A673 (cell line): Measurements from ENCODE around the gene F13B. TPM values are rescaled to one million over a fixed set of nuclear protein-coding genes. Genes with fewer than 3 reads are reported as not detected.

Experiments used
- BruUV-seq: library from RNA; stranded (reverse); fragments of 400-500 nt; replicated peaks from 2 replicates; lab custom pipeline; 2021; lab: Mats Ljungman, UMichigan
- CTCF ChIA-PET: fragments of 300-600 bp; sonication (Branson Sonifier 250); formaldehyde crosslinking; loops from one replicate; lab custom pipeline; 2022; ENCODE audit warnings: antibody characterized with exemption; lab: Charles Lee
- POLR2A ChIA-PET: fragments of 300-600 bp; sonication (Branson Sonifier 250); formaldehyde crosslinking; loops from one replicate; lab custom pipeline; 2022; ENCODE audit warnings: antibody characterized with exemption; ENCODE audit not compliant: low non-redundant PET; lab: Charles Lee
- DNase-seq: peaks from one replicate; pipeline ENCODE4 v3.0.0-alpha.2; 2015; ENCODE audit warnings: low spot score
- H3K27ac ChIP-seq: fragments of 200-600 bp; sonication (generic); 2 replicates; pipeline ENCODE4 v1.5.1; 2016; ENCODE audit warnings: mixed run types, low read depth, mild to moderate bottlenecking, mixed read lengths, antibody characterized with exemption, low read length; ENCODE audit not compliant: poor library complexity, severe bottlenecking
- H3K27me3 ChIP-seq: fragments of 200-600 bp; sonication (generic); replicated peaks from 2 replicates; pipeline ENCODE4 v1.6.1; 2017; ENCODE audit warnings: mixed run types, low read depth, mild to moderate bottlenecking, mixed read lengths, antibody characterized with exemption, low read length; ENCODE audit not compliant: insufficient read depth, poor library complexity
- H3K36me3 ChIP-seq: fragments of 200-600 bp; sonication (generic); 2 replicates; pipeline ENCODE4 v1.6.1; 2016; ENCODE audit warnings: mixed run types, mild to moderate bottlenecking, mixed read lengths, antibody characterized with exemption, low read length; ENCODE audit not compliant: insufficient read depth, poor library complexity, severe bottlenecking
- H3K4me1 ChIP-seq: fragments of 200-600 bp; sonication (generic); 2 replicates; pipeline ENCODE4 v1.6.1; 2017; ENCODE audit warnings: mixed run types, mild to moderate bottlenecking, mixed read lengths, antibody characterized with exemption, low read length; ENCODE audit not compliant: insufficient read depth, poor library complexity, severe bottlenecking
- H3K4me3 ChIP-seq: fragments of 200-600 bp; sonication (generic); 2 replicates; pipeline ENCODE4 v1.5.1; 2016; ENCODE audit warnings: low read depth, mixed run types, mild to moderate bottlenecking, mixed read lengths, low read length; ENCODE audit not compliant: poor library complexity, severe bottlenecking
- H3K9me3 ChIP-seq: fragments of 200-600 bp; sonication (generic); 2 replicates; pipeline ENCODE4 v1.6.1; 2016; ENCODE audit warnings: mixed run types, low read depth, mild to moderate bottlenecking, mixed read lengths, antibody characterized with exemption, low read length; ENCODE audit not compliant: poor library complexity, severe bottlenecking
- EZH2 ChIP-seq: fragments of 200-600 bp; sonication (generic); IDR thresholded peaks from 2 replicates; pipeline ENCODE4 v1.6.1; 2017; ENCODE audit warnings: borderline replicate concordance, low read depth, mild to moderate bottlenecking, mixed read lengths, antibody characterized with exemption, low read length; ENCODE audit not compliant: poor library complexity, severe bottlenecking
- intact Hi-C: fragments of 100-400 bp; cut with micrococcal nuclease; formaldehyde crosslinking; loops from one replicate; pipeline ENCODE4 v1.10.0; 2022; ENCODE audit not compliant: unreplicated experiment
- total RNA-seq: library from RNA; stranded (reverse); gene quantifications from 2 replicates; pipeline ENCODE4 v1.2.3, GENCODE V29; 2021
- TF ChIP-seq, protein P1 (sequence below): fragments of 300-800, 200-600 bp; sonication (generic); conservative IDR thresholded peaks from 2 replicates; pipeline ENCODE4 v1.5.1; 2017; ENCODE audit warnings: low read depth, mild to moderate bottlenecking, antibody characterized with exemption, low read length, moderate library complexity, mixed read lengths

The F13B gene
- total RNA-seq, 1 experiment from 2014 or later = not detected

DNA sequence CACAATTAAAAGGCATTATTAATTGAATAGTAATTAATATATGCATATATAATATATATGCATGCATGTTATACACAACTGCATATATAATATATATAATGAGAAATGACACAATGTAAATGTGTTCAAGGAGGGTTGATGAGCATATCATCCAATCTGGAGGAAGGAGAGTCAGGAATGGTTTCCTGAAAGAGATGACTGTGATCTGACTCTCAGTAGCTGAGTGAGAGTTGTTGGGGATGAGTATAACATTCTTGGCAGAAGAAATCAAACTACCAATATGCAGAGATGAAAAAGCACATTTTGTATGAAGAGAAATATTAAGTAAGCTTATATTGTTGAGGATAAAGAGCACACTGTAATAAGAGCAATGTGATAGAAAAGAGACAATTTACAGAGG is 37.3 kb downstream of the F13B start:
- H3K27ac ChIP-seq = no peak overlapping the region
- POLR2A ChIA-PET = no interaction called here
- H3K4me1 ChIP-seq = no peaks in the 10 kb centered on the region
- BruUV-seq = no TSS peak
- CTCF ChIA-PET = no interaction called here
- no peaks in the 10 kb centered on the region for H3K27me3 ChIP-seq
- no peak for DNase-seq
- no peaks in the 10 kb centered on the region for H3K36me3 ChIP-seq
- intact Hi-C loops = no loop called here
- H3K4me3 ChIP-seq = no peak overlapping the region
- TF ChIP-seq, protein P1, sequence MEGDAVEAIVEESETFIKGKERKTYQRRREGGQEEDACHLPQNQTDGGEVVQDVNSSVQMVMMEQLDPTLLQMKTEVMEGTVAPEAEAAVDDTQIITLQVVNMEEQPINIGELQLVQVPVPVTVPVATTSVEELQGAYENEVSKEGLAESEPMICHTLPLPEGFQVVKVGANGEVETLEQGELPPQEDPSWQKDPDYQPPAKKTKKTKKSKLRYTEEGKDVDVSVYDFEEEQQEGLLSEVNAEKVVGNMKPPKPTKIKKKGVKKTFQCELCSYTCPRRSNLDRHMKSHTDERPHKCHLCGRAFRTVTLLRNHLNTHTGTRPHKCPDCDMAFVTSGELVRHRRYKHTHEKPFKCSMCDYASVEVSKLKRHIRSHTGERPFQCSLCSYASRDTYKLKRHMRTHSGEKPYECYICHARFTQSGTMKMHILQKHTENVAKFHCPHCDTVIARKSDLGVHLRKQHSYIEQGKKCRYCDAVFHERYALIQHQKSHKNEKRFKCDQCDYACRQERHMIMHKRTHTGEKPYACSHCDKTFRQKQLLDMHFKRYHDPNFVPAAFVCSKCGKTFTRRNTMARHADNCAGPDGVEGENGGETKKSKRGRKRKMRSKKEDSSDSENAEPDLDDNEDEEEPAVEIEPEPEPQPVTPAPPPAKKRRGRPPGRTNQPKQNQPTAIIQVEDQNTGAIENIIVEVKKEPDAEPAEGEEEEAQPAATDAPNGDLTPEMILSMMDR = no peak
- no peak for TF ChIP-seq EZH2
- H3K9me3 ChIP-seq = no peaks in the 10 kb centered on the region

DNA sequence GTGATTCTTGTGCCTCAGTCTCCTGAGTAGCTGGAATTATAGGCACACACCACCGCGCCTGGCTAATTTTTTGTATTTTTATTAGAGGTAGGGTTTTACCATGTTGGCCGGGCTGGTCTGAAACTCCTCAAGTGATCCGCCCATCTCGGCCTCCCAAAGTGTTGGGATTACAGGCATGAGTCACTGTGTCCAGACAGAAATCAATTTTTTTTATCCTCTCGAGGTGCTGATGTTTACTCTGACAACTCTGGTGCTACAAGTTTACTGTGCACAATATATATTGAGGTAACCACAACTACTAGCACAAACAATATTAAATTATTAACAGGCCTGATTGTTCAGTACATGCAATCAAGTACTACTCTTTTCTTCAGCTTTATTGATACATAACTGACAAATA is 39.7 kb downstream of the F13B start:
- ChIA-PET CTCF (no interaction called here), POLR2A (no interaction called here)
- H3K27ac ChIP-seq = no peak overlapping the region
- no peaks in the 10 kb centered on the region for H3K4me1 ChIP-seq
- no peak overlapping the region for H3K4me3 ChIP-seq
- no peaks in the 10 kb centered on the region for H3K27me3 ChIP-seq
- no peaks in the 10 kb centered on the region for H3K36me3 ChIP-seq
- TF ChIP-seq EZH2 = no peak
- TF ChIP-seq, protein P1 = no peak
- no TSS peak for BruUV-seq
- intact Hi-C loops = no loop called here
- DNase-seq = no peak
- no peaks in the 10 kb centered on the region for H3K9me3 ChIP-seq

DNA sequence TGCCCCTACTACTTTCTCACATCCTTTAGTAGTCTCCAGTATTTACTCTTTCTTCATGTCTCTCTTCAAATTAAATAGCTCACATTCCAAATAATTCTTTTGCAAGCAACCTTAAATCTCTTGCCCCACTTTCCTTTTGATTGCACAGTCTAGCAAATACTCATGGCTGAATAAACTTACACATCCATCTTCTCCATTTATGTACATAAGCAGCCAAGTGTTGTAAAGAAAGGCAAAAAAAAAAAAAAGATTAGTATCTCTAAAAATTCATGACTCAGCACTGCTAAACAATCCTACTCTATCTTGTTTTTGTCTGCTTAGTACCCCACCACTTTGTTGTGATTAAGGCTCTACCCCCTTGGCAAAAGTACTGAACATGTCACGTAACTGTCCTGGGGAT is 42.6 kb downstream of the F13B start:
- BruUV-seq = no TSS peak
- Histone ChIP-seq H3K36me3 (no peaks in the 10 kb centered on the region), H3K27ac (no peak overlapping the region), H3K9me3 (no peaks in the 10 kb centered on the region), H3K27me3 (no peaks in the 10 kb centered on the region), H3K4me1 (no peaks in the 10 kb centered on the region), H3K4me3 (no peak overlapping the region)
- ChIA-PET CTCF (no interaction called here), POLR2A (no interaction called here)
- intact Hi-C loops = no loop called here
- no peak for TF ChIP-seq EZH2
- TF ChIP-seq, protein P1 = no peak
- no peak for DNase-seq
